H9 (cell line): ENCODE measurements around the gene KRTAP5-9. TPM values are rescaled to one million over a fixed set of nuclear protein-coding genes. Genes with fewer than 3 reads are reported as not detected.

Experiments
- DNase-seq: peaks from one replicate; pipeline ENCODE4 v3.0.0-alpha.2; 2017
- H2AFZ ChIP-seq: one replicate; pipeline ENCODE4 v1.6.1; 2013; ENCODE audit warnings: mild to moderate bottlenecking, low read length, control low read depth, moderate library complexity
- H2AK5ac ChIP-seq: 2 replicates; pipeline ENCODE4 v1.6.1; 2013; ENCODE audit warnings: low read length, control low read depth, mixed read lengths; ENCODE audit not compliant: insufficient read length
- H2BK120ac ChIP-seq: one replicate; pipeline ENCODE4 v1.6.1; 2013; ENCODE audit warnings: low read depth, mild to moderate bottlenecking, low read length, control low read depth, inconsistent platforms; ENCODE audit not compliant: poor library complexity, severe bottlenecking
- H2BK12ac ChIP-seq: 2 replicates; pipeline ENCODE4 v1.6.1; 2013; ENCODE audit warnings: low read length, control low read depth, mixed read lengths, low read depth; ENCODE audit not compliant: insufficient read length
- H2BK15ac ChIP-seq: 2 replicates; pipeline ENCODE4 v1.6.1; 2013; ENCODE audit warnings: low read depth, low read length, control low read depth
- H2BK20ac ChIP-seq: one replicate; pipeline ENCODE4 v1.6.1; 2013; ENCODE audit warnings: low read depth, mild to moderate bottlenecking, low read length, control low read depth, inconsistent platforms; ENCODE audit not compliant: poor library complexity, severe bottlenecking
- H2BK5ac ChIP-seq: 2 replicates; pipeline ENCODE4 v1.6.1; 2013; ENCODE audit warnings: low read length, control low read depth, mixed read lengths; ENCODE audit not compliant: insufficient read length
- H3K14ac ChIP-seq: 2 replicates; pipeline ENCODE4 v1.6.1; 2013; ENCODE audit warnings: low read length, control low read depth; ENCODE audit not compliant: insufficient read depth
- H3K18ac ChIP-seq: 2 replicates; pipeline ENCODE4 v1.6.1; 2013; ENCODE audit warnings: low read depth, mild to moderate bottlenecking, mixed read lengths, low read length, control low read depth; ENCODE audit not compliant: insufficient read length
- H3K23ac ChIP-seq: 2 replicates; pipeline ENCODE4 v1.6.1; 2013; ENCODE audit warnings: low read length, control low read depth, mixed read lengths, low read depth; ENCODE audit not compliant: insufficient read length
- H3K23me2 ChIP-seq: 2 replicates; pipeline ENCODE4 v1.6.1; 2013; ENCODE audit warnings: low read depth, mild to moderate bottlenecking, mixed read lengths, low read length, control low read depth; ENCODE audit not compliant: insufficient read length, poor library complexity, severe bottlenecking
- H3K27ac ChIP-seq: 2 replicates; pipeline ENCODE4 v1.5.1; 2013; ENCODE audit warnings: low read length, control low read depth, mixed read lengths, low read depth; ENCODE audit not compliant: insufficient read length
- H3K27me3 ChIP-seq: 2 replicates; pipeline ENCODE4 v1.6.1; 2013; ENCODE audit warnings: low read length, control low read depth, inconsistent platforms; ENCODE audit not compliant: insufficient read depth
- H3K4ac ChIP-seq: 2 replicates; pipeline ENCODE4 v1.6.1; 2013; ENCODE audit warnings: low read depth, mild to moderate bottlenecking, control low read depth, inconsistent platforms, low read length, moderate library complexity
- H3K4me1 ChIP-seq: 2 replicates; pipeline ENCODE4 v1.6.1; 2013; ENCODE audit warnings: low read length, control low read depth, inconsistent platforms; ENCODE audit not compliant: insufficient read depth
- H3K4me2 ChIP-seq: 2 replicates; pipeline ENCODE4 v1.6.1; 2013; ENCODE audit warnings: low read length, control low read depth, mixed read lengths; ENCODE audit not compliant: insufficient read length, insufficient read depth
- H3K56ac ChIP-seq: 2 replicates; pipeline ENCODE4 v1.6.1; 2013; ENCODE audit warnings: low read depth, mild to moderate bottlenecking, mixed read lengths, low read length, control low read depth; ENCODE audit not compliant: insufficient read length
- H3K79me1 ChIP-seq: 2 replicates; pipeline ENCODE4 v1.6.1; 2013; ENCODE audit warnings: low read depth, mild to moderate bottlenecking, moderate library complexity, low read length, control low read depth, inconsistent platforms; ENCODE audit not compliant: insufficient read depth, poor library complexity, severe bottlenecking
- H3K79me2 ChIP-seq: 2 replicates; pipeline ENCODE4 v1.6.1; 2013; ENCODE audit warnings: low read length, control low read depth, inconsistent platforms; ENCODE audit not compliant: insufficient read depth
- H3K9ac ChIP-seq: 2 replicates; pipeline ENCODE4 v1.6.1; 2013; ENCODE audit warnings: low read length, control low read depth, mixed read lengths; ENCODE audit not compliant: insufficient read length; ENCODE audit errors: extremely low read depth
- H3K9me3 ChIP-seq: one replicate; pipeline ENCODE4 v1.6.1; 2013; ENCODE audit warnings: low read depth, low read length, inconsistent platforms; ENCODE audit not compliant: control insufficient read depth
- H3T11ph ChIP-seq: one replicate; pipeline ENCODE4 v1.6.1; 2013; ENCODE audit warnings: mild to moderate bottlenecking, low read length, control low read depth, inconsistent platforms
- H4K20me1 ChIP-seq: one replicate; pipeline ENCODE4 v1.6.1; 2013; ENCODE audit not compliant: control insufficient read depth, insufficient read length, insufficient read depth
- H4K5ac ChIP-seq: 2 replicates; pipeline ENCODE4 v1.6.1; 2013; ENCODE audit warnings: low read depth, mild to moderate bottlenecking, mixed read lengths, low read length, control low read depth; ENCODE audit not compliant: insufficient read length
- H4K8ac ChIP-seq: replicated peaks from 2 replicates; pipeline ENCODE4 v1.6.1; 2013; ENCODE audit warnings: low read length, control low read depth, mixed read lengths, low read depth; ENCODE audit not compliant: insufficient read length
- H4K91ac ChIP-seq: 2 replicates; pipeline ENCODE4 v1.6.1; 2013; ENCODE audit warnings: low read depth, mild to moderate bottlenecking, moderate library complexity, mixed read lengths, low read length, control low read depth; ENCODE audit not compliant: insufficient read length
- H3K27ac Mint-ChIP-seq, 3 experiments: 2 replicates in 2 of 3; 3 replicates in 1 of 3; pipeline ENCODE4 v1.8.0; 2020 to 2021; ENCODE audit warnings: mixed read lengths in 3 of 3, mild to moderate bottlenecking in 1 of 3, moderate library complexity in 1 of 3
- H3K27me3 Mint-ChIP-seq: 2 replicates; pipeline ENCODE4 v1.8.0; 2021; ENCODE audit warnings: low read depth, mild to moderate bottlenecking, moderate library complexity, mixed read lengths
- H3K36me3 Mint-ChIP-seq, 3 experiments: 2 replicates in 2 of 3; 3 replicates in 1 of 3; pipeline ENCODE4 v1.8.0; 2020 to 2021; ENCODE audit warnings: low read depth in 3 of 3, mixed read lengths in 3 of 3; ENCODE audit not compliant: insufficient read depth in 1 of 3
- H3K4me1 Mint-ChIP-seq, 2 experiments: 2 replicates each; pipeline ENCODE4 v1.8.0; 2020; ENCODE audit warnings: mixed read lengths in 2 of 2
- H3K4me3 Mint-ChIP-seq, 2 experiments: 2 replicates in 1 of 2; 3 replicates in 1 of 2; pipeline ENCODE4 v1.8.0; 2020 to 2021; ENCODE audit warnings: mild to moderate bottlenecking in 2 of 2, mixed read lengths in 2 of 2, moderate library complexity in 1 of 2
- H3K9me3 Mint-ChIP-seq, 2 experiments: 2 replicates in 1 of 2; 3 replicates in 1 of 2; pipeline ENCODE4 v1.8.0; 2020; ENCODE audit warnings: mild to moderate bottlenecking in 2 of 2, mixed read lengths in 2 of 2, moderate library complexity in 1 of 2
- CTCF ChIP-seq: fragments of 200-600 bp; sonication (generic); conservative IDR thresholded peaks from 3 replicates; pipeline ENCODE4 v1.8.0; 2021; ENCODE audit warnings: antibody characterized with exemption, mild to moderate bottlenecking
- total RNA-seq: library from RNA; stranded (reverse); gene quantifications from 2 replicates; pipeline ENCODE4 v1.2.1, GENCODE V29; 2021

Gene KRTAP5-9
- total RNA-seq, 1 experiment from 2014 or later, result not detected

- Mint-ChIP-seq H3K9me3 (peaks cover 24 to 25% of the 10 kb centered on the region in 2 experiments), H3K27ac (no peak overlapping the region), H3K4me3 (no peak overlapping the region), H3K4me1 (peaks cover 0 to 3% of the 10 kb centered on the region in 2 experiments; a peak in 1 of 4 replicates), H3K27me3 (peaks cover 9% of the 10 kb centered on the region), H3K36me3 (peaks cover 2 to 6% (median 5%) of the 10 kb centered on the region in 3 experiments; a peak in 4 of 7 replicates)
- Histone ChIP-seq H3K18ac (no peak overlapping the region), H3T11ph (no peak overlapping the region), H4K20me1 (no peaks in the 10 kb centered on the region), H3K9ac (no peak overlapping the region), H3K27me3 (no peaks in the 10 kb centered on the region), H2AK5ac (no peak overlapping the region), H3K23me2 (no peaks in the 10 kb centered on the region), H2BK20ac (no peak overlapping the region), H4K91ac (no peak overlapping the region), H3K4me2 (no peak overlapping the region), H3K14ac (no peak overlapping the region), H3K4me1 (no peaks in the 10 kb centered on the region), H3K23ac (no peak overlapping the region), H2BK120ac (no peak overlapping the region), H3K56ac (no peak overlapping the region), H2BK12ac (no peak overlapping the region), H3K4ac (no peak overlapping the region), H3K79me2 (no peaks in the 10 kb centered on the region), H2BK5ac (no peak overlapping the region), H3K9me3 (no peaks in the 10 kb centered on the region), H3K27ac (no peak overlapping the region), H4K8ac (no peak overlapping the region), H4K5ac (no peak overlapping the region), H2BK15ac (no peak overlapping the region), H3K79me1 (no peaks in the 10 kb centered on the region), H2AFZ (no peak overlapping the region)
- TF ChIP-seq CTCF, result no peak
- DNase-seq, result no peak
Measured at GRCh38 chr11:71557257-71557656, 9.0 kb downstream of the KRTAP5-9 start.
